Measurements from ENCODE around the gene STAMBP.
"Not testable (repeated sequence)": the region's sequence is repeated elsewhere in the genome, so short reads cannot be mapped to it uniquely, and the experiment has no call there.

Gene STAMBP

DNA sequence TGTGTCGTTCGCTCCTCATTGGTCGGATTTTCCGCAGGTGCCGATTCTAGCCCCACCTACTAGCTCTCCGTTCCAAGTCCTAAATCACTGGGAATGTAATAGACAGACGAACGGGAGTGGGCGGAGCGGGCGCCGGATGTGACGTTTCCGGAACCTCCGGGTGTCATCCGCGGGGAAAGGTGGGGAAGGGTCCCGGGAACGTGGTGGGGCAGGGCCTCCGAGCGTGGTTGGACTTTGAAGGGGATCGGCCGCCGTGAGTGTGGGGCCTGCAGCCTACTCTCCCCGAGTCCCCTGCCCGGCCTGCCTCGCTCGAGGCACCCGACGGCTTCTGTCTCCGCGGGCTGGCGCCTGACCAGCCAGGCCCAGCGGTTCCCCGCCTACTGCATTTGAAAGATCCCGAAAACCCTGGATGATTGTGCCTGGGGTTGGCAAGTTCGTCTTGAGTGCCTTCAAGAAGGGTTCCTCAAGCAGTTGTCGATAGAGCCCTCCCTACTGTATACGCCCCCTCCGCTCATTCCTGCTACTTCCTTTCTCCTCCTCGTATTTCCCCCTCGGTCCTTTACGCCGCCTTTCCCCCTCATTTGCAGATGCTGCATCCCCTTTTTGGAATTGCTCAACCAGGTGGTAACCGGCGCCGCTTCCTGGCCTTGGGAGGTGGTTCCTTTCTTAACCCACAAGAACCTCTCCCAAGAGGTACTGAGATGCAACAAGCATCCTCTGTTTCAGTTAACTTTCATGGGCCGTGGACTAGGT, at the start of gene STAMBP:
Gene STAMBP, plus strand, starts transcription at position 144 of the 753 bp plus-strand sequence. CDS start 1,896 bp downstream, outside the sequence.
- peak; percentile 91 for DNase-seq (ENCODE audit: low read depth, low spot score)

DNA sequence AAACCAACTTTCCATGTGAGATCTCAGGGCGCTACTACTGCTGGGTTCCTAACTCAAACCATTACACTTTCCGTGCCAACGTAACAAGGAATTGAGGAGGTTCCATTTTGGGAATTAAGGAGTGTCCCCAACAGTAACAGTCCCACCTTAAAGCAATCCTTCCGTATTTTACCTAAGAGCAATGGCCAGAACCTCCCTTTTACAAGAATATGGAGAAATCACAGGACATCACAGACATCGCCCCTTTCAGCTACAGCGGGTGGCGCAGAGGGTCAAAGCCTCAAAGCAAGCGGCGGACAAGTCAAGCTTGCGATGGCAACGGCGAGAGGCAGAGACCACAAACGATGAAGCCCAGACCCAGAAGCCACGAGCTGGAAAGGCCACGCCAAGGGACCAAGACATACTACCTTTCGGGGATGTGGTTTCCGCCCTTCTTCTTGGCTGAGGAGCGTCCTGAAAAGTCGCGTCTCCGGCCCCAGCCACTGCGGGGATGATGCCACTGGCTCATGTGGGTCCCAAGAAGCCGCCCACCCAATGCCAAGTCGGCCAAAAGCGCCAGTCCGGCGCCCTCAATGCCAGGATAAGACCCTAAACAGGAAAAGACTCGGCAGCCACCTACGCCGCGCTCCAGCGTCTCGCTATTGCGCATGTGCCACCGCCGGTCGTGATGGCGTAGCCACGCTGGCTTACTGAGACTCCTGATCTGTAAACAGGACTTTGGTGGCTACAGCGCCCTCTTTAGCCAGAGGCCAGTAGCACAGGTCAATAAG, 49.1 kb upstream of the STAMBP start, which contains the start of gene DUSP11:
Gene DUSP11, minus strand, starts transcription at position 637 of the 770 bp plus-strand sequence. Its CDS starts 129 bp downstream, at position 508.
- DNase-seq (ENCODE audit: low read depth, low spot score) = peak; percentile 87

DNA sequence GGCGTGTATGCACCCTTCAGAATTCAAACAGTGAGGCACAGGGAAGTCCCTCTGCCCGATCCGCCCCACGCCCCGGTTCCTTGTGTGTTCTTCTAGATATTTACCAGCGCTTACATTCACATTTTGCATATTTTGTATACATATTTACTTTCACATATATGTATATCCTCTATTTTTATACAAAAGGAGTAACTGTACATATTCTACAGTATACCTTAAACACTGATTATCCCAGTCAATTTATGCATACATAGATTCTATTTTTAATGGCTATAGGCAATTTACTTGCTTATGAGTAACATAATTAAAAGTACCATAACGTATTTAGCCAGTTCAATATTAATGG, 48.6 kb upstream of the STAMBP start:
- no peak for DNase-seq (ENCODE audit: low read depth, low spot score)

DNA sequence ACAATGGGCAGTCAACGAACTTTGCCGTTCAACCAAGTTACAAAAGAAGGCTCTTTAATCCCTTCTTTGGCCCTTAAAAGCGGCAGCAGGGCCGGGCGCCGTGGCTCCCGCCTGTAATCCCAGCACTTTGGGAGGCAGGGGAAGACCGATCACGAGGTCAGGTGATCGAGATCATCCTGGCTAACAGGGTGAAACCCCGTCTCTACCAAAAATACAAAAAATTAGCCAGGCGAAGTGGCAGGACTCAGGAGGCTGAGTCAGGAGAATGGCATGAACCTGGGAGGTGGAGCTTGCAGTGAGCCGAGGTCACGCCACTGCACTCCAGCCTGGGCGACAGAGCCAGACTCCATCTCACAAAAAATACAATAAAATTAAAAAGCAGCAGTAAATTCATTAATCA, 45.4 kb upstream of the STAMBP start:
- DNase-seq (ENCODE audit: low read depth, low spot score) = not testable (repeated sequence)

DNA sequence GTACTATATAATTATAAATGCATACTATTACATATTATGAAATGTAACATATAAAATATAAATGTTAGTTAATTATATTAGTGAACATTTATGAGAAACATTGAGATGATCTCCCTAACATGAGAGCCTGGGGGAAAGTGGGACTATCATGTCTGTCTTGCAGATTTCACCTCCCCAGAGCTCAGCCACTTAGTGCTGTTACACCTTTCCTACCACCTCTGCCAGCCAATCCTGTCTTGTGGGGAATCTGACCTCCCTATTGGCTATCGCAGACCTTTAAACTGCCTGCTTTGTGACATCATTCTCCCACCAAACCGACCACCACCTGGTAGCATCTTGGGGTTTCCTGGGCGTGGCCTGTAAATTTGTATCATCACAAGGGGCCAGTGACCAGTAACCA, 44.9 kb upstream of the STAMBP start, which contains the start of gene C2orf78:
Gene C2orf78, plus strand, starts transcription at position 301 of the 400 bp plus-strand sequence. CDS start 127 bp downstream, outside the sequence.
- DNase-seq (ENCODE audit: low read depth, low spot score) = not testable (repeated sequence)

DNA sequence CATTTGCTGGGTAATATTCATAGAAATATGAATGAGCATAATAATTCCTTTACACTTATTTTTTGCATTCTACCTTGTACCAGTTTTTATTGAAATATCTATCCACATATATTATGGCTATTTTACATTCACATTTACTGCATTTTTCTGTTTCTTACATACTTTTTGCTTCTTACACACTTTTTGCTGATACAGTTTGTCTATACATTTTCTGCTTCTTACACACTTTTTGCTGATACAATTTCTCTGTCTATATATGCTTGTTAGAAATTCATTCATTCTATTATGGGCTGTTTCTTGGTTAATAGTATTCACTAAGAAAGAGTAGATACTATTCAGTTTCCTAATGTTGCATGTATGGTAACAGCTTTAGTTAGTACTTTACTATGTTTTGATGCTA, 16.9 kb upstream of the STAMBP start:
- DNase-seq (ENCODE audit: low read depth, low spot score) = no peak

DNA sequence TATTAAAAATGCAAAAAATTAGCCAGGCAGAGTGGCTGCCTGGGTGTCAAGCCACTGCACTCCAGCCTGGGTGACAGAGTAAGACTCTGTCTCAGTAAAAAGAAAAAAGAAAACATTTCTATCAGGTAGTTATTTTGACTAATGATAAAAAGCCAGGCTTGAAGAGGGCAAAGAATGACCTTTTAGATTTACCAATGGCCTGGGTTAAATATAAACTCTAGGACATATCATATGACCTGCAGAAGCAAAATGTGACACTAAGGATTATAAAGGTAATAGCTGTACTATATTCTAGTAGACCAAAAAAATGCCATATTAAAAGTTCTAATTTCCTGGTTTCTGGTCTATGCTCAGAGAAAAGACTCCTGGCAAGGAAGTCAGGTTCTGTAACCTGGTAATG, 16.1 kb upstream of the STAMBP start:
- DNase-seq (ENCODE audit: low read depth, low spot score) = no peak

DNA sequence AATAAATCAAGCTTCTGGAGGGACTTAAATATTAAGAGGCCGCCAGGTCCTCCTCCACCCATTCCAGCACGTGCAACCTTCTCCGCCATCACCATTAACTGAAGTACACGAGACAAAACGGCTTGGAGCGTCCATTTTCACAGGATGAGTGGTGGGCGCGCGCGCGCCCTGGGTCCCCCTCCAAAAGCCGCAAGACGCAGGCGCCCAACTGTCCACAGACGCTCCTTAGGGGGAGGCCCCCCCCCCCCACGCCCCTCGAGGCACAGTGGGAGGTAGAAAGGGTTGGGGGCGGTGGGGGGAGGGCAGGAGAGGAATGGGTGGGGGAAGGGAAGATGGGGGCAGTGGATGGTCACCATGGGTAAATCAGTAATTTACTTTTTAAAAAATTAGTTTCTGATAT, 10.5 kb upstream of the STAMBP start:
- DNase-seq (ENCODE audit: low read depth, low spot score) = no peak

DNA sequence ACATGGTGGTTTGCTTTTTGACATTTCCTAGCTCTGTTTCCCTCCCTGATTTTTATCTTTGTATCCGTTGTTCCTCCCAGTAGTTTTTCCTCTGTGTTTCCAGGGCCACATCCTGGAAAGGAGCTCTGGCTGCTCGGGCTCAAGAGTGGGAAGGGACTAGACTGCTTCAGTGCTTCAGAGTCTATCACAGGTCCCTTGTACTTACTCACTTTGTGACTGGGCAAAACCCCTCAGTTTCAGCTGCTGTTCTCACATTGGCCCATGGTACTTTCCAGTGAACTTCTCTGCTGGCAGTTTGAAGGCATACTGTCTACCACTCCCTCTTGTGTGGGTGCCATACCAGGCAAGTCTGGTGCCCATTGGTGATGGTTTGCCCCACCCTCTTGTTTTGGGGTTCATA, 7.5 kb upstream of the STAMBP start:
- no peak for DNase-seq (ENCODE audit: low read depth, low spot score)

DNA sequence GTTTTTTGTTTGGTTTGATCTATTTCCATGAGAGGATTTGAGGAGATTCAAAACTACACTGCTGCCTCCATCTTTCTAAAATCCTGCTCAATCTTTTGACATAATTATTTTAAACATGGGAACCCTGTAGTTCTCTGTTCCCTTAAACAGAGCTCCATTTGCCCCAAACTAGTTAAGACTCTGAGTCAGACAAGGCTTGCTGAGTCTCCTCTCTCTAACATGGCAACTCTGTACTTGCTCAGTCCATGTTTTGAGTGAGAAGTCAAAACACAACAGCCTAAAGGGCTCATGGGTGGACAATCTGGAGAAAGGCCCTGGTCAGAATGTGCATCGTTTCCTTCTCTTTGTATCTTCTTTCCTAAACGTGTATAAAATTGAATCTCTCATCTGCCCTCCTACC, 7.1 kb upstream of the STAMBP start:
- DNase-seq (ENCODE audit: low read depth, low spot score) = no peak

DNA sequence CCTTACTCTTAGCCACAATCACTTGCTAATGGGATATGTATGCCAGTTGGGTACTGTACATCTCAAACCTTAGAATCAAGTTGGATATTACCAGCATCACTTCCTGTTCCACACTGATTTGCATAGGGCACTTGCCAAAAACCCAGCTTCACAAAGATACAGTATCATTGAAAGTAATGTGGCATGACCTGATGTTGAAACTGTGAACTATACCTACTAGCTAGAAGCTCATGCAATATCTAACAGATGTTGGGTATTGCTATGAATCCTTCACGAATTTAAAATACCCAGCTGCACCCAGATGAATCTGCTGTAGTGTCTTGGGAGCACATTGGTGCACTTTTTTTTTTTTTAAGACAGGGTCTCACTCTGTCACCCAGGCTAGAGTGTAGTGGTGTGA, 6.5 kb upstream of the STAMBP start:
- DNase-seq (ENCODE audit: low read depth, low spot score) = no peak

DNA sequence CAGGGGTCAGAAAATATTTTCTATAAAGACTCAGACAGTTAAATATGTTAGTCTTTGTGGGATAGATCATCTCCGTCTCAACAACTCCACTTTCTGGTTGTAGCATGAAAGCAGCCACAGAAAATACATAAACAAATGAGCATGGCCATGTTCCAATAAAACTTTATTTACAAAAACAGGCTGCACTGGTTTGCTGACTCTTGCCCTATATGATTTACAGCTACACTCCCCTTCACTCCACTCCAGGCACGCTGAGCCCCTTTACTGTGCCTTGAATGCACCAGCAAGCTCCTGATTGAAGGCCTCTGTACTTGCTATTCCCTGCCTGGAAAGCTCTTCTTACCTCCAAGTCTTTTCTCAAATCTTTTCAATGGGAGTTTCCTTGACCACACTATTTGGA, 5.8 kb upstream of the STAMBP start:
- no peak for DNase-seq (ENCODE audit: low read depth, low spot score)

DNA sequence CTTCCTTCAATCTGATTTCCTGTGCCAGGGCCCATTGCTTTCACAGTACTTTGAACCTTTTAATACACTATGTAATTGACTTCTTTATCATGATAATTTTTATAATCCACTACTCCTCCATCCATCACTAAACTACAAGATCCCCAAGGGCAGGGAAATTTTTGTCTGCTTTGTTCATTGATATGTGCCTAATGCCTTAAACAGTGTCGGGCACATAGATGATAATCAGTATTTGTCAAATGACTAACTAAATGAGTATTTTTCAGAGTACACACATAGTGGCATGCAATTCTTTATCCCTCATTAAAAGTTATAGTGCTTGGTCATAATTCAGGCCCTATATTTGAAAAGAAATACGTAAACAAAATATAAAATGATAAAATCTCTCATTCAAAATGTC, 5.3 kb upstream of the STAMBP start:
- DNase-seq (ENCODE audit: low read depth, low spot score) = no peak

DNA sequence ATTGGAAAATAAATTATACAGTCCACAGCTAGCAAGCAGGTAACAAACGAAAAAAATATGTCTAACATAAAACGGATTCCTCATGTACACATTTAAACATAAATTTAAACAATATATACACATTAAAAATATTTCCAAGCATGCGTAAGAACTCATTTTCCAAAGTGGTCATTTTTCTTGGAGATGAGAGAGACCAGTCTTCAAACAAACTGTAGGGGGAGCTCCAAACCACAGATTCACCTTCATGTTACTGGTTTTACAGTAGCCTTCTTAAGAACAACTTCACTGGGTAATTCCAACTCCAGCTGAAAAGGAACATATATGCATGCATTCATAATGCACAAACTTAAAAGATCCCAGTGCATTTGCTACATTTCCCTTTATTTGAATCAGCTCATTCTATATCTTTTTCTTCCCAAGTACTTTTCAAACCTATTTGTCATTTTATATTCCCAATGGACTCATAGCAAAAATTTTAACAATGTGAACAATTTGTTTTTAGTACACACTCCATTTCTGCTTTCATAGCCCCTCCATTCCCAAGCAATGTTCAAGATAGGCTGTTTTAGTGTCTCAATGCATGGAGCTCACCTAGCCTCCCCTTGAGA, 4.7 kb upstream of the STAMBP start:
- peak; percentile 65 for DNase-seq (ENCODE audit: low read depth, low spot score)

DNA sequence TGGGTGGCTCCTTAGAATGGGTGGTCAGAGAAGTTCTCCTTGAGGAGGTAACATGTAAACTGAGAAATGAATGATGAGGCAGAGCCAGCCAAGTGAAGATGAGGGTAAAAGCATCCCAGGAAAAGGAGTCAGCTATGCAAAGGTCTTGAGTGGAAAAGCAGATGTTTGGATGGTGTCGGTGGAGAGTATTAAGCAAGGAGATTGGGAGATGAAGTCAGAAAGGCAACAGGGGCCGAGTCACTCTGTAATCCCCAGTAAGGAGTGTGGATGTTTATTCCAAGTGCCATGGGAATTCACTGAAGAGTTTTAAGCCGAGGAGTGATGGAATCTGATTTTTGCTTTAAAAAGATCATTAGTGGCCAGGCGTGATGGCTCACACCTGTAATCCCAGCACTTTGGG, 3.4 kb upstream of the STAMBP start:
- no peak for DNase-seq (ENCODE audit: low read depth, low spot score)

DNA sequence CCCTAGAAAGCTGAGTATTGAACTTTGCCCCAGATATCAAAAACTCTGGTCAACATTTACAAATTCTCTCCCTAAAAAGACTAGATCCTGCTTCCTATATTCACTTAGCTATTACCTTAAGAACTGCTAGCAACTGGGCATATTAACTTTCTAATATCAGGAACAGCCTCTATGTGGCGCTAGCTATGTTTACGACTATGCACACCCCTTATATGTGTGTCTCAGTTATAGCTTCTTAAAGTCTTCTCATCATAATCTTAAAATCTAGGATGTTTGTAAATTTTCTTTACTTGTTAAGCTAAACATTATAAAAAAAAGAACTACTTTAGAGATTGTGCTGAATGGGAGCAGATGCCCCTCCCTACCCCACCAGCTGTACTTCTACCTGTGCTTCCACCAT, 1.7 kb upstream of the STAMBP start:
- DNase-seq (ENCODE audit: low read depth, low spot score) = no peak

DNA sequence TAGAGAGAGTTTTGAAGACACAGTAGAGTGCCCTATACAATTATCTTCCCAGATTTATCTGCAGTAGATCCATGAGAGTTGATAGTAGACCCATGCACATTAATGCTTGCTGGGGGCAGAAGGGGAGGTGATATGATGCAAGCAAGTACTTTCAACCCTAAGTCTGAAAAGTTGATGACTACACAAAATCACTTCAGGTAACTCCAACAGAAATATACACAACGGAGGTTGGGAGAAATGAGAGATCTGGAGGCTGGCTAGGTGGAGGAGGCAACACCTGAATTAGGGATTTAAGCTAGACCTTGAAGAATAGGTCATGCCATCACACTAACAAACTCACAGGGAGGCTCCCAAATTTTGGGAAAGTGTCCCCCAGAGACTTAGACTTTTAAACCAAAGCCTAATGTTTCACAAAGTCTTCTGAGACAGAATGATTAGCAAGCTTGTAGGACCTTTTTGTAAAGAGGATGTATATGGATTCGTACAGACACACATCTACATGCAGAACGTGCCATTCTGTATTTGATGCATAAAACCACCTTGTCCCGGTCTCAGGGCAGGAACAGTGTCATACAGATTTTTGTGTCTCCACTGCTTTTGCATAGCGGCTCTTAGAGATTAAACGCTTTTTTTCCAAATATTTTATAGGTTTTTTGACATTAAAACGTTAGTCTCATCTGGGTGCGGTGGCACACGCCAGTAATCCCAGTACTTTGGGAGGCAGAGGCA, 937 bp upstream of the STAMBP start:
- DNase-seq (ENCODE audit: low read depth, low spot score) = no peak

DNA sequence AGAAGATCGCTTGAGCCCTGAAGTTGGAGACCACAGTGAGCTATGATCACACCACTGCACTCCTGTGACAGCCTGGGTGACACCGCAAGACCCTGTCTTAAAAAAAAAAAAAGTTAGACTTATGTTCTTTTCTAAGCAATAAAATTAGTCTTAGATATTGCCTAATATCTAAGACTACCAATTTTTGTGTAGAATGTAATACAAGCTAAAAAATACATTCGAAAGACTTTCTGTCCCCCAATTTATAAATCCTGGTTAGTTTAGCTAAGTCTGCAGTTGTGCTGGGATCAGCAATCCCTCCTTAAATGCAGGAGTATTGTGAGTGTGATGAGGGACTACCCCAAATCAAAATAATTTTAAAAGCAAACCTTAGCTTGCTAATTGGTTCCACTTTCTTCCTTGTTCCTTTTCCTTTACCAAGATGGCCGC, 358 bp upstream of the STAMBP start:
- no peak for DNase-seq (ENCODE audit: low read depth, low spot score)

DNA sequence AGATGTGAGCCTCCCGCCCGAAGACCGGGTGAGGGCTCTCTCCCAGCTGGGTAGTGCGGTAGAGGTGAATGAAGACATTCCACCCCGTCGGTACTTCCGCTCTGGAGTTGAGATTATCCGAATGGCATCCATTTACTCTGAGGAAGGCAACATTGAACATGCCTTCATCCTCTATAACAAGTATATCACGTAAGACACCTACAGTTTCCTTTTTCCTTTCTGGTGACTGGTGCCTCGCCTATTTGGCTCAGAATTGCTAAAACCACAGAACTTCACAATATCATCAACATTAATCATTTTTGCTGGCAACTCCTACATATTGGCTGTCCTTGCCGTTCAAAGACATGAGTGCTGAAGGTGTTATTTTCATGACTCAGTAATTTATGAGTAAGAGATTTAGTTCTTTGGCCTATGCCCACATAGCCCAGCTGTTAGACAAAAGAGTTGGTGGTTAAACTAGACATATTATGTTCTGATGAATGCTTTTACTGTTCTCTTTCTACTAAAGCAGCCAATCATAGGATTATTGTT, 2.2 kb downstream of the STAMBP start:
- no peak for DNase-seq (ENCODE audit: low read depth, low spot score)

DNA sequence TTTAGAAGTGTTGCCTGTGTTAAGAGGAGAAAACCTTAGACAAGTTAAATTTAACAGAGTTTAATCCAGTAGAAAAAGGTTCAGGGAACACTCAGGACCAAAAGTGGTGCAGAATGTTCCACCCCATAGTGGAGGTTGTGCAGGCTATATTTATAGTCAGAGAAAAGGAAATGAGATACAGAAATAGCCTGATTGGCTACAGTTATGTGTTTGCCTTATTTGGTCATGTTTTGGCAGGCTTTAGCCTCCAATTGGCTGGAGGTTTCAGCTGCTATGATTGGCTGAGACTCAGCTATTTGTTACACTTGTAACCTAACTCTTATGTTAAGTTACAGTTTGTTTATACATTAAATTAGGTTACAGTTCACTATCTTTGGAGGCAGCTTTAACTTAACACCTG, 4.2 kb downstream of the STAMBP start:
- DNase-seq (ENCODE audit: low read depth, low spot score) = no peak

DNA sequence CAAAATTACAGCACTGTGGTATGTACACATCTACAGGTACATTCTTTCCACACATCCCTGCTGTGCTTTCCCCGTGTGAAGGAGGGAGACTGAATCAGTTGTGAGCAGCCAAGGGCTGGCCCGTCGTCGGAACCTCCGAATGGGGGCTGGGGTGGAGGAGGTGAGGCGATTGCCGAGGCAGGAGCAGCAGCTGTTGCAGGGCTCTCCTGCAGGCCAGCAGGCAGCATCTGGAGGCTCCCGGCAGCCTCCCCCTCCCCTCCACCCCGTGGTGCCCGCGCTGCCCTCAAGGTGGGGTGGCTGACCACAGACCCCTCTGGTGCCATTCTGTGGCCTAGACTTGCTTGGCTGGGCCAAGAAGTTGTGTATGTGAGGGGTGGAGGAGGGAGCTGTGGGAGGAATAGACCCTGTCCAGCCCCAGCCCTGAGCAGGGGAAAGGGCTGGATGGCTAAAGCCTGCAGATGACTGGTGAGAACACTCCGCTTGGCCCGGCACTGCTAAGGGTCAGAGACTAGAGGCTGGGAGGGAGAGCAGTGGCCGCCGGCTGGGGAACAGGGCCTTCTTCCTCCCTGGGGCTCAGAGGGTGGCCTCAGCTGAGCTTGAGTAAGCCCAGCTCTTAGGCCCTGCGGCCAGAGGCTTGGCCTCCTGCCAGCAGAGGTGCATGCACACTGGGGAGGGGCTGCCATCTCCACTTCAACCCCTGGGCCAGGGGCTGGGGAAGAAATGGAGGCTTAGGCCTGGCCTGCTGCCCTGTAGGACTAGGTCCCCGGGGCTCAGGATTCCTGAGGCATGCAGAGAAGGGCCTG, 7.6 kb downstream of the STAMBP start:
- no peak for DNase-seq (ENCODE audit: low read depth, low spot score)

All from smooth muscle cell of the brain vasculature (primary cell).